Body of pancreas (tissue), 4 donors: ENCODE measurements around the gene TNFRSF8. TPM values are rescaled to one million over a fixed set of nuclear protein-coding genes. Genes with fewer than 3 reads are reported as not detected.

ENCODE experiments used
- ATAC-seq: fragments of 150-250 bp; one replicate; pipeline ENCODE4 v1.9.1; 2016
- DNase-seq, 4 donors: peaks; one replicate each; pipeline ENCODE4 v3.0.0-alpha.2; 2019
- H3K27ac ChIP-seq, 4 donors: fragments of 200-600 bp; sonication (generic); 1 replicate in 3 of 4; 2 replicates in 1 of 4; pipeline versions ENCODE4 v1.5.1 to v1.6.1; 2016 to 2019; ENCODE audit warnings: mild to moderate bottlenecking in 1 of 4, mixed read lengths in 1 of 4, moderate library complexity in 1 of 4
- H3K27me3 ChIP-seq, 2 donors: fragments of 200-600 bp; sonication (generic); one replicate each; pipeline ENCODE4 v1.6.0; 2016; ENCODE audit warnings: mild to moderate bottlenecking in 1 of 2
- H3K36me3 ChIP-seq, 2 donors: fragments of 200-600 bp; sonication (generic); replicated peaks in 1 of 2; 2 replicates each; pipeline ENCODE4 v1.5.1; 2016; ENCODE audit warnings: low read depth in 2 of 2; ENCODE audit not compliant: insufficient read depth in 1 of 2
- H3K4me1 ChIP-seq: fragments of 200-600 bp; sonication (generic); one replicate; pipeline ENCODE4 v1.6.0; 2016
- H3K4me3 ChIP-seq, 2 donors: fragments of 200-600 bp; sonication (generic); 1 replicate in 1 of 2; 2 replicates in 1 of 2; pipeline ENCODE4 v1.5.1; 2016 to 2019
- H3K9me3 ChIP-seq, 3 donors: fragments of 200-600 bp; sonication (generic); 1 replicate in 2 of 3; 2 replicates in 1 of 3; pipeline ENCODE4 v1.5.1; 2016
- CTCF ChIP-seq, 7 experiments: fragments of 450-650 bp in 4 of 7; fragments of 200-600 bp in 3 of 7; sonication (generic) in 3 of 7; IDR thresholded peaks; one replicate each; pipeline ENCODE4 v1.5.1; 2016 to 2019; ENCODE audit warnings: antibody characterized with exemption in 7 of 7
- POLR2A ChIP-seq, 3 donors: fragments of 450-650 bp; IDR thresholded peaks; one replicate each; pipeline ENCODE4 v1.6.1; 2016; ENCODE audit warnings: antibody characterized with exemption in 3 of 3, mild to moderate bottlenecking in 2 of 3
- WGBS, 2 donors: methylation state at CpG; one replicate each; pipeline ENCODE4 v1.1.5; 2017; 5-methylcytosine and 5-hydroxymethylcytosine counted together
- intact Hi-C: fragments of 100-400 bp; cut with DNase I; formaldehyde crosslinking; loops from one replicate; pipeline ENCODE4 v1.15.1; 2023
- total RNA-seq, 2 donors: library from RNA; depleted of rRNA; stranded (reverse); fragments of >200 nt; gene quantifications; one replicate each; pipeline ENCODE4 v1.1.0, GENCODE V29; 2016

TNFRSF8 gene
- total RNA-seq, 2 donors from 2014 or later: not detected

DNA sequence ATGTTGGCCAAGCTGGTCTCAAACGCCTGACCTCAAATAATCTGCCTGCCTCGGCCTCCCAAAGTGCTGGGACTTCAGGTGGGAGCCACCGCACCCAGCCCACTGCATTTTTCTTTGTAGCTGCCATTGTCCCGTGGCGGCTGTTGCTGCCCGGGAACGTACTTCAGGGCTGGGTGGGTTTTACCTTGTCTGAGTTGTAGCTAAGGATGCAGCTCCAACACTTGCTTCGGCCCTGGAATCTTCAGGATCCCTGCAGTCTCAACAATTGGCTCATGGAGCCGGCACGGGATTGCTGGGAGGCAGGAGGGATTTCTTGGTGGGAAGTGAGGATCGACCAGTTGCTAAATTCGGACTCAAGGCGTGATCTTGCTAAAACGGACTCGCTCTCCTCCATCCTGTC is 10.7 kb downstream of the TNFRSF8 start:
- WGBS, 2 donors: 71 to 78% methylated on average over 7 to 15 of the region's 15 CpGs
- Histone ChIP-seq H3K36me3 (no peaks in the 10 kb centered on the region), H3K4me1 (no peaks in the 10 kb centered on the region), H3K4me3 (no peak overlapping the region), H3K27ac (no peak overlapping the region), H3K27me3 (no peaks in the 10 kb centered on the region), H3K9me3 (no peaks in the 10 kb centered on the region)
- TF ChIP-seq POLR2A (IDR thresholded peaks at IDR 0.05) (no peak), CTCF (IDR thresholded peaks at IDR 0.05) (no peak)
- intact Hi-C loops: no loop called here
- ATAC-seq: no peak
- DNase-seq: no peak

GRCh38 chr1:12075195-12076114 is 12.4 kb downstream of the TNFRSF8 start:
- Histone ChIP-seq H3K27me3 (no peaks in the 10 kb centered on the region), H3K36me3 (no peaks in the 10 kb centered on the region), H3K4me1 (no peaks in the 10 kb centered on the region), H3K9me3 (no peaks in the 10 kb centered on the region), H3K4me3 (no peak overlapping the region), H3K27ac (no peak overlapping the region)
- ATAC-seq: no peak
- WGBS, 2 donors: 67 to 72% methylated on average over 19 of the region's 19 CpGs
- no peak for TF ChIP-seq POLR2A (IDR thresholded peaks at IDR 0.05)
- no peak for TF ChIP-seq CTCF (IDR thresholded peaks at IDR 0.05)
- intact Hi-C loops: no loop called here
- peak in 1 of 4 donors; percentile 33 for DNase-seq

DNA sequence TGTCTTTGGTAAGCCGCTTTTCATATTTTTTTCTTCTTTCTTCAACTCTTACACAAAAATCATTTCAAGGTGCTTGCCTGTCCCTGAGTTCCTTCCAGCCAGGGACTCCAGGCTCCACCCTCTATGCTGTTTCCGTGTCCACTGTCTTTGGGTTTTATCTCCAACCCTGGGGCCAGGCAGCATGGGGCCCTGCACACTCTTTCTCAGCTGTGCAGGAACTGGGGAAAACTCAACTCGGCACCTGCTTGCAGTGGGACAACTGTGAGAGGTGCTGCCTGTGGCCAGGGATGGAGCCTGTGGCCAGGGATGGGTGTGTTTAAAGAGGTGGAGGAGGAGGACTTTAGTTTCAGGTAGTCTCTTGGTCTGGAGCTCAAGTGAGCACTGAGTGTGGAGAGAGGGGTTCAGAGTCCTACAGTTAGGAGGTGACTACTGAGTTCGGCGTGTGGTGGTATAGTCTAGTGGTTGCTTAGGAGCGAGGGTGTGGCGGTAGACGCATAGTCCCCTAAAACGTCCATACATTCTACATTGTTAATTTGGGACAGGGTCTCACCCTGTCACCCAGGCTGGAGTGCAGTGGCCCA is 13.4 kb downstream of the TNFRSF8 start:
- ATAC-seq: no peak
- DNase-seq: no peak
- intact Hi-C loops: no loop called here

DNA sequence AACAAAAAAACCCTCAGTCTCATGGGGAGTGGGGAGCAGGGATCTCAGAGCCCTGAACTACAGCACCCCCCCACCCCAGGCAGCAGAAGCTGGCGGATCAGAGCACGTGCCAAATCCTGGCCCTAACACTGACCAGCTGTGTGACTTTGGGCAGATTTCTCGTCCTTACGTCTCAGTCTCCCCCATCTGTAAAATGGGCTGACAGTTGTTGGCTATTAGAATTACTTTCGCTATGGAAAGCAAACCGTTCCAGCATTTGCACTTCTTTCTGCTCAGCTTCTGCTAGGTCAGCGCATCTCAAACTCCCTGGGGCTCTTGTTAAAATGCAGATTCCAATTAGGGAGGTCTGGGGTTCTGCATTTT is 15.5 kb downstream of the TNFRSF8 start:
- WGBS, 2 donors: 48 to 49% methylated on average over 3 to 7 of the region's 7 CpGs
- TF ChIP-seq POLR2A (IDR thresholded peaks at IDR 0.05) (no peak), CTCF (IDR thresholded peaks at IDR 0.05) (no peak)
- Histone ChIP-seq H3K9me3 (no peaks in the 10 kb centered on the region), H3K4me3 (no peak overlapping the region), H3K4me1 (no peaks in the 10 kb centered on the region), H3K27me3 (no peaks in the 10 kb centered on the region), H3K27ac (no peak overlapping the region), H3K36me3 (no peaks in the 10 kb centered on the region)
- DNase-seq: no peak
- intact Hi-C loops: no loop called here
- ATAC-seq: no peak

More for the DNA sequence above, 13.4 kb downstream of the TNFRSF8 start:
- no peaks in the 10 kb centered on the region for H3K9me3 ChIP-seq
- no peak overlapping the region for H3K4me3 ChIP-seq
- H3K36me3 ChIP-seq: no peaks in the 10 kb centered on the region
- 69 to 72% methylated on average over 9 of the region's 9 CpGs for WGBS, 2 donors
- H3K27me3 ChIP-seq: no peaks in the 10 kb centered on the region
- no peaks in the 10 kb centered on the region for H3K4me1 ChIP-seq
- no peak overlapping the region for H3K27ac ChIP-seq
- TF ChIP-seq CTCF (IDR thresholded peaks at IDR 0.05): no peak
- TF ChIP-seq POLR2A (IDR thresholded peaks at IDR 0.05): no peak
